DOHH2 (cell line): ENCODE measurements around the gene ROBO1.

Experiments
- EZH2phosphoT487 ChIP-seq: fragments of 200-600 bp; sonication (generic); IDR thresholded peaks from 2 replicates; pipeline ENCODE4 v1.6.1; 2017; ENCODE audit warnings: borderline replicate concordance, mild to moderate bottlenecking, antibody characterized with exemption, low read length, moderate library complexity, mixed read lengths
- TF ChIP-seq, protein P1 (sequence below): fragments of 200-600 bp; sonication (generic); IDR thresholded peaks from one replicate; pipeline ENCODE4 v1.5.1; 2014; ENCODE audit warnings: antibody characterized with exemption, mild to moderate bottlenecking, low read depth, low read length; ENCODE audit not compliant: poor library complexity, severe bottlenecking

- TF ChIP-seq, protein P1, sequence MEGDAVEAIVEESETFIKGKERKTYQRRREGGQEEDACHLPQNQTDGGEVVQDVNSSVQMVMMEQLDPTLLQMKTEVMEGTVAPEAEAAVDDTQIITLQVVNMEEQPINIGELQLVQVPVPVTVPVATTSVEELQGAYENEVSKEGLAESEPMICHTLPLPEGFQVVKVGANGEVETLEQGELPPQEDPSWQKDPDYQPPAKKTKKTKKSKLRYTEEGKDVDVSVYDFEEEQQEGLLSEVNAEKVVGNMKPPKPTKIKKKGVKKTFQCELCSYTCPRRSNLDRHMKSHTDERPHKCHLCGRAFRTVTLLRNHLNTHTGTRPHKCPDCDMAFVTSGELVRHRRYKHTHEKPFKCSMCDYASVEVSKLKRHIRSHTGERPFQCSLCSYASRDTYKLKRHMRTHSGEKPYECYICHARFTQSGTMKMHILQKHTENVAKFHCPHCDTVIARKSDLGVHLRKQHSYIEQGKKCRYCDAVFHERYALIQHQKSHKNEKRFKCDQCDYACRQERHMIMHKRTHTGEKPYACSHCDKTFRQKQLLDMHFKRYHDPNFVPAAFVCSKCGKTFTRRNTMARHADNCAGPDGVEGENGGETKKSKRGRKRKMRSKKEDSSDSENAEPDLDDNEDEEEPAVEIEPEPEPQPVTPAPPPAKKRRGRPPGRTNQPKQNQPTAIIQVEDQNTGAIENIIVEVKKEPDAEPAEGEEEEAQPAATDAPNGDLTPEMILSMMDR = no peak
- TF ChIP-seq EZH2phosphoT487 = no peak
Measured at GRCh38 chr3:79074558-79074957, 693.2 kb downstream of the ROBO1 start.
